GM10248 (cell line): Measurements from ENCODE around the gene OR1K1.

Experiments
- CTCF ChIA-PET: fragments of 300-600 bp; sonication (Branson Sonifier 250); formaldehyde crosslinking; extraction: SDS; loops from one replicate; lab custom pipeline; 2021; ENCODE audit warnings: antibody characterized with exemption; lab: Yijun Ruan, JAX
- POLR2A ChIA-PET: fragments of 350-650 bp; sonication (Branson Sonifier 250); formaldehyde crosslinking; extraction: SDS; loops from one replicate; lab custom pipeline; 2020; ENCODE audit warnings: antibody characterized with exemption; lab: Yijun Ruan, JAX
- DNase-seq: peaks from one replicate; pipeline ENCODE4 v3.0.0; 2012; ENCODE audit errors: extremely low spot score
- CTCF ChIP-seq: IDR thresholded peaks from 2 replicates; pipeline ENCODE4 v1.5.1; 2012; ENCODE audit warnings: mild to moderate bottlenecking, low read depth; ENCODE audit errors: extremely low read depth, missing control alignments, control extremely low read depth

The OR1K1 gene

GRCh38 chr9:122800066-122801060, at the start of gene OR1K1:
Gene OR1K1, plus strand, starts transcription at chr9:122800123. Its CDS starts 0 bp downstream, at chr9:122800123.
- no peak for TF ChIP-seq CTCF
- POLR2A ChIA-PET: no interaction called here
- DNase-seq: no peak
- CTCF ChIA-PET: no interaction called here

GRCh38 chr9:122754825-122755224, 45.1 kb upstream of the OR1K1 start:
- ChIA-PET CTCF (no interaction called here), POLR2A (no interaction called here)
- DNase-seq: no peak
- no peak for TF ChIP-seq CTCF

- POLR2A ChIA-PET: no interaction called here
- no peak for TF ChIP-seq CTCF
- DNase-seq: no peak
- CTCF ChIA-PET: no interaction called here
Observed at GRCh38 chr9:122767817-122768216, 32.1 kb upstream of the OR1K1 start.

GRCh38 chr9:122777052-122777451, 22.9 kb upstream of the OR1K1 start:
- POLR2A ChIA-PET: no interaction called here
- no peak for TF ChIP-seq CTCF

GRCh38 chr9:122777935-122778627, 21.8 kb upstream of the OR1K1 start:
- ChIA-PET CTCF (interaction anchor here (1.4 kb wide), 1 partner anchor 206 kb away, joined by 3 read pairs; no protein-coding TSS in a partner anchor), POLR2A (no interaction called here)
- no peak for TF ChIP-seq CTCF
- peak; percentile 8 for DNase-seq

More at GRCh38 chr9:122777052-122777451, 22.9 kb upstream of the OR1K1 start:
- CTCF ChIA-PET: interaction anchor here (0.7 kb wide), 2 partner anchors 9 to 14 kb away, joined by 3 read pairs; no protein-coding TSS in a partner anchor
- no peak for DNase-seq

GRCh38 chr9:122779181-122779580, 20.7 kb upstream of the OR1K1 start:
- DNase-seq: peak; percentile 2
- CTCF ChIA-PET: interaction anchor here (1.4 kb wide), 1 partner anchor 207 kb away, joined by 3 read pairs; no protein-coding TSS in a partner anchor
- POLR2A ChIA-PET: no interaction called here
- no peak for TF ChIP-seq CTCF
